ENCODE data around the gene KIF11.

Gene KIF11

DNA sequence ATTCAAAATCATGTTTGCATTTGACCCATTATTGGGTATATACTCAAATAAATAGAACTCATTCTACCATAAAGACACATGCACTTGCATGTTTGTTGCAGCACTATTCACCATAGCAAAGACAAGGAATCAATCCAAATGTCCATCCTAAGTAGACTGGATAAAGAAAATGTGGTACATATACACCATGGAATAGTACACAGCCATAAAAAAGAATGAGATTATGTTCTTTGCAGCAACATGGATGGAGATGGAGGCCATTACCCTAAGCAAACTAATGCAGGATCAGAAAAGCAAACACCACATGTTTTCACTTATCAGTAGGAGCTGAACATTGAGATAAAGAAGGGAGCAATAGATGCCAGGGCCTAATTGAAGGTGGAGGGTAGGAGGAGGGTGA is 84.8 kb downstream of the KIF11 start:
- no peak for DNase-seq (ENCODE audit: low read depth in 2 of 2, low spot score in 1 of 2)

GRCh38 chr10:92678206-92678605 is 85.3 kb downstream of the KIF11 start:
- DNase-seq (ENCODE audit: low read depth in 2 of 2, low spot score in 1 of 2), result no peak

DNA sequence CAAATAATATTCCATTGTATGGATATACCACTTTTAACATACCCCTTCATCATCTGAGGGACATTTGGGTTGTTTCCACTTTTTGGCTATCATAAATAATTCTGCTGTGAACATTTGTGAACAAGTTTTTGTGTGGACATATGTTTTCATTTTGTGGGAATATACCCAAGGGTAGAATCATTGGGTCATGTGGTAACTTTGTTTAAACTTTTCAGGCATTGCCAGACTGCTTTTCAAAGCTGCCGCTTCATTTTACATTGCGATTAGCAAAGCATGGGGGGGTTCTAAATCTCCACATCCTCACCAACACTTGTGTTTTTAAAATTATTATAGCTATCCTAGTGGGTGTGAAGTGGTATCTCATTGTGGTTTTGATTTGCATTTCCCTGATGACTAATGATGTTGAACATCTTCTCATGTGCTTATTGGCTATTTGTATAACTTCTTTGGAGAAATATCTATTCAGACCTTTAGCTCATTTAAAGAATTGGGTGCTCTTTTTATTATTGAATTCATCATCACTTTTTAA is 88.4 kb downstream of the KIF11 start:
- no peak for DNase-seq (ENCODE audit: low read depth in 2 of 2, low spot score in 1 of 2)

DNA sequence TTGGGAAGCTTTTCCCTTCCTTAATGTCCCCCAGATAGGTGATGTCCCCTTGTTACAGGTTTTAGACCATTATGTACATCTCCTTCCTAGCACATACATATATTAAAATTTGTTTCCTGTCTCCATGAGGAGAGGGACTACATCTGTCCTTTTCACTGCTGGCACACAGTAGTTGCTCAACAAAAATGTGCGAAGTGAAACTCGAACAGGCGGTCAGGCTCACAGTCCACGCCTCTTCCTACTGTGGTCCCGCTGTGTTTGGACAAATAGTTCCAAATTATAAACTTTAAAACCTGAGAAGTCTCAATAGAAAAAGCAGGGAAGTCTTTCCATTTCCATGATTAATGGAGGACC is 95.6 kb downstream of the KIF11 start:
- DNase-seq (ENCODE audit: low read depth in 2 of 2, low spot score in 1 of 2), result no peak

- no peak for DNase-seq (ENCODE audit: low read depth in 2 of 2, low spot score in 1 of 2)
Observed at GRCh38 chr10:92688927-92689662, 96.2 kb downstream of the KIF11 start.

DNA sequence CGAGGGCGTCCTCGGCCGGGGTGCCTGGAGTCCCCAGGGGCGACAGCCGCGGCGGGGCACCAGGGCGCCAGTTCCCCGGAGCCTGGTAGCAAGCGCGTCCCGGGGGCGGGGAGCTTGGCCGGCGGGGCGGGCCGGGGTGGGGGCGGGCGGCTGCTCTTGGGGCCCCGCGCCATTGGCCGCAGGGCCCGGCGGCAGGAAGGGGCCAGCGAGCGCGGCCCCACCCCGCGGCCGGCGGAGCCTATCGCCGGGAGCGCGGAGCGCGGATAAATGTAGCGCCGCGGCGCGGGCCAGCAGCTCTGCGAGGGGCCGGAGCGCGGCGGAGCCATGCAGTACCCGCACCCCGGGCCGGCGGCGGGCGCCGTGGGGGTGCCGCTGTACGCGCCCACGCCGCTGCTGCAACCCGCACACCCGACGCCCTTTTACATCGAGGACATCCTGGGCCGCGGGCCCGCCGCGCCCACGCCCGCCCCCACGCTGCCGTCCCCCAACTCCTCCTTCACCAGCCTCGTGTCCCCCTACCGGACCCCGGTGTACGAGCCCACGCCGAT is 96.8 kb downstream of the KIF11 start, which contains the start of gene HHEX:
Gene HHEX, plus strand, starts transcription at position 293 of the 548 bp plus-strand sequence. Its CDS starts 32 bp downstream, at position 325.
- DNase-seq (ENCODE audit: low read depth in 2 of 2, low spot score in 1 of 2), result peak in 1 of 2 donors; percentile 13

DNA sequence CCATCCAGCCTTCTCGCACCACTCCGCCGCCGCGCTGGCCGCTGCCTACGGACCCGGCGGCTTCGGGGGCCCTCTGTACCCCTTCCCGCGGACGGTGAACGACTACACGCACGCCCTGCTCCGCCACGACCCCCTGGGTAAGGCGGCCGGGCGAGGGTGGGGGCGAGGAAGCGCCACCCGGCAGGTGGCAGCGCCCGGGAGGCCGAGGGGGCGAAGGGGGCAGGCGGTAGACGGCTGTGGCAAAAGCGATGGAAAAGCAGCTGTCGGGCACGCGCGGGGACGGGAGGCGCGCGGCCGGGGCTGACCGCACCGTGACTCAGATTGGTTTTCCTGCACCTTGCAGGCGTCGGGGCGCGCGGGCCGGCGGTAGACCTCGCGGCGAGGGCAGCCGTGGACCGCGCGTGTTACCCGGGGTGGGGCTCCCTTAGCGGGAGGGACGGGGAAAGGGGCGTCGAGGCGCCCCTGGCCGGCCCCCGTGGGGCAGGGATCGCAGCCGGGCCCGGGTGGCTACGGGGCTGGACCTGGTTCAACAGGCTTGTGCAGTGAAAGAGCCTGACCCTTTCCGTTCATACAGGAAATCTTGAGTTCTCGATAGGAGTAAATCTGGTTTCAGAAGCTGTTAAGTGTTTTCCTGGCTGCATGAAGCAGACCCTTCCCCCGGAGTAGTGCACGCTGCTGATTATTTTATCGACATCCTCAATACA is 97.4 kb downstream of the KIF11 start:
- DNase-seq (ENCODE audit: low read depth in 2 of 2, low spot score in 1 of 2), result peak in 1 of 2 donors; percentile 52

DNA sequence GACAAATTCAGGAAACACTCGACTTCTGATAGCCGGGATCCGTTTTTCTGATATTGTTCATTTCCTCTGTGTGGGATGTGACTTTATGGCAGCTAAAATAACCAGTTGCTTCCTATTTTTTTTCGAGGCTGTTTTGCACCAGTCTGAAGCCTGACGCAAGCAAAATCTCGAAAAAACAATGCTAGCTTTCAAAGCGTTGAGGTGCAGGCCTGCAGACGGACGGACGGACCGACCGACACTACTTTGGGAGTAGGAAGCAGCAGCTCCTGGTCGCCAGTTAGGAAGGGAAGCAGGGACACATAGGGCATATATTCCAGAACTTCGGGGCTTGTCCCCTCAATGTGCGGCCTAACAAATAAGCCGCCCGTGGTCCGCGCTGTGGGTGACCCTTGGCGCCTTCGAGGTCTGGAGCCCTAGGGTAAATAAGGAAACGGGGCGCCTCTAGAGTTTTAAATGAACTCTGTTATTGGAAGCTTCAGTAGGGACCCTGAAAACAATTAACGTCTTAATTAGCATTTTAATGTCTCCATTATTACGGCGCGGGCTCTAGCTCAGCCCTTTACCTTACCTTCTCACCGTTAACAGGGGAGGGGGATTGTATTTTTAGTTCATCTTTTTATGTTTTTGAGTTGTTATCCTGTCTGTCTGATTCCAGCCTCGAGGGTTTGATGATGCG is 98.1 kb downstream of the KIF11 start:
- DNase-seq (ENCODE audit: low read depth in 2 of 2, low spot score in 1 of 2), result no peak

DNA sequence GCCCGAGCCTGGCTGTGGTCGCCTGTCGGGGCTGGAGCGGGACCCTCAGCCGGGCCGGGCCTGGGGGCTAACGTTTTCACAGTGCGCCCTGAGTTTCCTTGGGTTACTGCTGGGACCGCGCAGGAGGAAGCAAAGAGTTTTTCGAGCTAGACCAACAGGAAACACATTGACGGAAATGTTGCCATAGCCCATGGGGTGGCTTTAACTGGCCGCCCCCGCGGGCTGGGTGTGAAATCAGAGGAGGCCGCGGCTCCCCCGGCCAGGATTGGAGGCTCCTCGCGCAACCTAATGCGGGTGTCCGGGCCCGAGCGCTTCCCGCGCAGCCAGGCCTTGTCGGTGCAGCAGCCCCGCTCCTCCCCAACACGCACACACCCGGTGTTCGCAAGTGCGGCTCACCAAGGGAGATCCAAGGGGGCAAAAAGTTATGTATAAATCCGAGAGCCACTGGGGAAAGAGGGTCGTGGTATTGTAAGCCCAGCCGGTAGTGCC is 98.7 kb downstream of the KIF11 start:
- no peak for DNase-seq (ENCODE audit: low read depth in 2 of 2, low spot score in 1 of 2)

DNA sequence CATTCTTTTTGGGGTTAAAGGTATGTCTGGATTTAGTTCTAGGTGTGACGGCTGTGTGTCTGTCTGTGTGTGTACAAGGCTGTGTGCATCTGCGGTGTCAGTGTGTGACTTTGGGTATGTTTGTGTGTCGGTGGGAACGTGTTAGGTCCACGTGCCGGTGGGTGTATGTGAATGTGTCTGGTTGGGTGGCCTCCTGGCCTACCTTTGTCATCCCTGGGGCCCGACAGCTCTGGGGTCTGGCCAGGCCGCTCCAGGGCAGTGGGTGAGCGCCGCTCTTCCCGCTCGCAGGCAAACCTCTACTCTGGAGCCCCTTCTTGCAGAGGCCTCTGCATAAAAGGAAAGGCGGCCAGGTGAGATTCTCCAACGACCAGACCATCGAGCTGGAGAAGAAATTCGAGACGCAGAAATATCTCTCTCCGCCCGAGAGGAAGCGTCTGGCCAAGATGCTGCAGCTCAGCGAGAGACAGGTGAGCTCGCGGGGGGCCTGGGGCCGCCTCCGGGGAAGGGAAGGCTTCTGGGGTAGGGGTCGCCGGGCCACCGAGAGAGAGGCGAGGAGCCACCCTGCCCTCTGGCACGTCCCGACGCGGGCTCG is 99.2 kb downstream of the KIF11 start:
- DNase-seq (ENCODE audit: low read depth in 2 of 2, low spot score in 1 of 2), result no peak

GRCh38 chr10:92692697-92693533 is 100.0 kb downstream of the KIF11 start:
- no peak for DNase-seq (ENCODE audit: low read depth in 2 of 2, low spot score in 1 of 2)

- no peak for DNase-seq (ENCODE audit: low read depth in 2 of 2, low spot score in 1 of 2)
Observed at GRCh38 chr10:92693534-92693893, 100.6 kb downstream of the KIF11 start.

GRCh38 chr10:92695679-92696605 is 103.0 kb downstream of the KIF11 start:
- no peak for DNase-seq (ENCODE audit: low read depth in 2 of 2, low spot score in 1 of 2)

DNA sequence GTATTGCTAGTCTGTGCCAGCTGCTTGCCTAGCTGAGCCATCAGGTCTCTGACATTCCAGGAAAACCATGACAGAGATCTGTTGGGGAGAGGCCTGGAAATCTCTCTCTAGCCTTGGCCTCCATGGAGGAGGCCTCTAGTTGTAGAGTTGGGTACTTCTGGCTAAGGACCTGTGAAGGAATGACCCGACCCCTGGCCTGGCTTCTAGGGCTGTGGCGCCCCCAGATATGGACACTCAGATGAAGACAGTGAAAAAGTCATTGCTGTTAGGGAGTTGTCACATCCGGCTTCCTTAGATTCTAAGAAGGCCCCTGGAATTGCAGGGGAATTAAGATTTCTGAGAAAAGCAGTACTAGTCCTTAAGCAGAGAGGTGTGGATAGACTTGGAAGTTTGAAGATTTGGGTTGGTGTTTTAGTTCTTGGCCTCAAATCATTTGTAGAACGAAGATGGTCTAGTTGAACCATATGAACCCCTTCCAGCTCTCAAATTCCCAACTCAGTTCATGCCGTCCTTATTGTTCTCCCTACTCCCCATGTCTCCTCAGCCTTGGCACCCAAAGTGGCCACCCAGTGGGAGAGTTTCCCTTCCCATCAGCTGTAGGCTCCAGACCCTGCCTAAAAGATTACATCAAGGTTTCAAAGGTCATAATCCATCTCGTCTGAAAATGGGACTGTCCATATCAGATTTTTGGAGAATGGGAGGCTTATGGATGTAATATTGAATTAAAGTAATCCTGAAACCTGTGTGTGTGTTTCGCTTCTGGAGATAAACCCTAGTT is 103.9 kb downstream of the KIF11 start:
- DNase-seq (ENCODE audit: low read depth in 2 of 2, low spot score in 1 of 2), result no peak

DNA sequence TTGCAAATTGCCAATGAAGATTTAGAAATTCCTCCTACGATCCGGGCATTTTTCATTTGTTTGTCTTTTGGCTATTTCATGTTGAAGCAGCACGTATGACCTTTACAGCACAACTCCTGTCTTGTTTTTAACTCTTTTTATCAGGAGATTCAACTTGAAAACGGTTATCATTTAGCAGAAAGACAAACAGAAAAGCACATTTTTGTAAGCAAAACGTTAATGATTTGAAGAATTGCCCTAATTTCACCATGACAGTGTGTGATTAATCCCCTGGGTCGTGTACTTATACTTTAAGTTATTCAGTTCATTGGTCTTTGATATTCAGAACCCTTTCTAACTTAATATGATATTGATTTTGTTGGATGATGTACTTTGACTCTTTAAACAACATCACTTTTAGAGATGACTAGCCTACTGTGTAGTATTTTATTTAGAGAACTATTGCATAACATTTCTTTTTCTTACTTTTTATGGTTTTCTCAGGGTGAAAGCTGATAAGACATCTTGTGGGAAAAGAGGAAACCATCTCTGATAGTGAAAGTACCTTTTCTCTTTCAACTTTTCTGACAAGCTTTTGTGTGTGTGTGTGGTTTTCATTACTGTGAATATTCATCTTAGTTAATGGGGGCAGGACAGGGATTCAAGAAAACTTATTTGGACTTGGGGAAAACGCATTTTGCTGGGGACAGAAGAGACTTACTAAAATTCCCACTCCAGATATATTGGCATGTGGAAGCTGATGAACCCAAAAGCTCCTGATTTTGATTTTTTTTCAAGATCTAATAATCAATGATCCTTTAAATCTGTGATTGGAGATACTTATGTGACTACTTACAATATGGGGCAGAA is 105.0 kb downstream of the KIF11 start:
- DNase-seq (ENCODE audit: low read depth in 2 of 2, low spot score in 1 of 2), result no peak

- no peak for DNase-seq (ENCODE audit: low read depth in 2 of 2, low spot score in 1 of 2)
Observed at GRCh38 chr10:92699193-92699517, 106.2 kb downstream of the KIF11 start.

GRCh38 chr10:92699518-92700381 is 106.8 kb downstream of the KIF11 start:
- DNase-seq (ENCODE audit: low read depth in 2 of 2, low spot score in 1 of 2), result no peak

All from stimulated activated CD8-positive, alpha-beta memory T cell treated with anti-CD3 and anti-CD28 coated beads, Interleukin-4, amount 100 ng/mL, for 4 hours (primary cell).